ENCODE data around the gene FADS3. TPM values are rescaled to one million over a fixed set of nuclear protein-coding genes. Genes with fewer than 3 reads are reported as not detected.

Gene FADS3
- total and polyA plus RNA-seq, 2 experiments from 2014 or later, result 44.4 to 73.5 TPM

DNA sequence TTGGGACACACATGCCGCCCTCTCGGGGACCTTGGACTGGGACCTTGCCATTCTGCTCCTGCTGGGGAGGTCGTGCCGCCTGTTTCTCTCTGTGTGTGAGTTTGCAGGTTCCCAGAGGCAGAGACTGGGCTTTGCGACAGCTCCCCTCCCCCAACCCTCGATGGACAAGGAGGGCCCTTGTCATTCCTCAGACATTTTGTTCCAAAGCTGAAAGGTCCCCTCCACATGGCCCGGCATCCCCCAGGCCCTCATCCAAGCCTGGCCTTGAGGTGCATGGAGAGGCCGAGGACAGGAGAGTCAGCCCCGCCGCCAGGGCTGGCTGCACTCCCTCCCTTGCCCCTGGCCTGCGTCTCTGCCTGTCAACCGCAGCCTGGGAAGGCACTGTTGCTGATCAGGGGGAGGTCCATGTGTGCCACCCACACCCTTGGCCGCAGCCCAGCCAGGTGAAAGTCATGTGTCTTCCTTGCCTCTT is 37.6 kb downstream of the FADS3 start:
- Histone ChIP-seq H3K79me2 (replicated peaks; ENCODE audit: insufficient read depth) (peaks cover 12% of the 10 kb centered on the region), H3F3A (replicated peaks; ENCODE audit: low read depth) (peaks cover 21% of the 10 kb centered on the region; the same call in 1 of the 2 replicates), H3K4me2 (no peak overlapping the region), H3K27ac (ENCODE audit: low read depth) (no peak overlapping the region), H3K36me3 (ENCODE audit: insufficient read depth) (peaks cover 61% of the 10 kb centered on the region), H3K4me3 (no peak overlapping the region), H3K27me3 (ENCODE audit: insufficient read depth) (no peaks in the 10 kb centered on the region), H3K9me2 (ENCODE audit: insufficient read depth) (no peaks in the 10 kb centered on the region), H2AFZ (no peak overlapping the region), H3K4me1 (ENCODE audit: insufficient read depth) (no peaks in the 10 kb centered on the region), H4K20me1 (replicated peaks; ENCODE audit: insufficient read depth) (peaks cover 18% of the 10 kb centered on the region)
- H3K36me3 Mint-ChIP-seq (ENCODE audit: low read depth), result peaks cover 84% of the 10 kb centered on the region
- H3K27ac Mint-ChIP-seq, result no peak overlapping the region
- H3K9me3 Mint-ChIP-seq, result no peaks in the 10 kb centered on the region
- ATAC-seq (no peak), DNase-seq (ENCODE audit: low spot score) (no peak)
- H3K27me3 Mint-ChIP-seq (ENCODE audit: insufficient read depth, low read depth, poor library complexity), result peaks cover 8% of the 10 kb centered on the region
- TF ChIP-seq STAT1 (IDR thresholded peaks at IDR 0.05; ENCODE audit: unreplicated experiment) (no peak), JUNB (IDR thresholded peaks at IDR 0.05; ENCODE audit: unreplicated experiment) (no peak)
- TF ChIP-seq, protein P1, sequence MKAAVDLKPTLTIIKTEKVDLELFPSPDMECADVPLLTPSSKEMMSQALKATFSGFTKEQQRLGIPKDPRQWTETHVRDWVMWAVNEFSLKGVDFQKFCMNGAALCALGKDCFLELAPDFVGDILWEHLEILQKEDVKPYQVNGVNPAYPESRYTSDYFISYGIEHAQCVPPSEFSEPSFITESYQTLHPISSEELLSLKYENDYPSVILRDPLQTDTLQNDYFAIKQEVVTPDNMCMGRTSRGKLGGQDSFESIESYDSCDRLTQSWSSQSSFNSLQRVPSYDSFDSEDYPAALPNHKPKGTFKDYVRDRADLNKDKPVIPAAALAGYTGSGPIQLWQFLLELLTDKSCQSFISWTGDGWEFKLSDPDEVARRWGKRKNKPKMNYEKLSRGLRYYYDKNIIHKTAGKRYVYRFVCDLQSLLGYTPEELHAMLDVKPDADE (IDR thresholded peaks at IDR 0.05), result no peak
- H3K4me3 Mint-ChIP-seq, result no peak overlapping the region
- no peaks in the 10 kb centered on the region for H3K4me1 Mint-ChIP-seq

DNA sequence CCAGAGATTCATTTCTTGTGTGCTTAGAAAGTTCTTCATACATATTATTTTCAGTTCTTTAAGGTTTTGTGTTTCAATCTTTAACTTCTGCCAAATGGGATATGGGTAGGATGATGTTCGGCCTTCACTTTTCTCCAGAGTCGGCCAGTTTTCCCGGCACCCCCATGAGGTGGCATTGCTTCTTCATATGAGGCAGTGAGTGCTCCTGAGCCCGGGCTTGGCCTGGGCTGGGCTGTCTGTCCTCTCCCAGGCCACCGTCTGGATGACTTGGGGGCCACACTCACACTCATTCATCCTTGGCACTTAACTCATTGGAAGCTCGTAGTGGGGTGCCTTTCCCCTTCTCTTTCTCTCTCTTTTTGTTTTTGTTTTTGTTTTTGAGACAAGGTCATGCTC is 39.4 kb downstream of the FADS3 start:
- no peak for ATAC-seq
- Mint-ChIP-seq H3K27ac (no peak overlapping the region), H3K4me1 (no peaks in the 10 kb centered on the region), H3K4me3 (no peak overlapping the region), H3K27me3 (ENCODE audit: insufficient read depth, low read depth, poor library complexity) (peaks cover 8% of the 10 kb centered on the region), H3K9me3 (no peaks in the 10 kb centered on the region), H3K36me3 (ENCODE audit: low read depth) (peaks cover 86% of the 10 kb centered on the region)
- H3K4me2 ChIP-seq, result no peak overlapping the region
- DNase-seq (ENCODE audit: low spot score), result no peak
- H3K27ac ChIP-seq (ENCODE audit: low read depth), result no peak overlapping the region
- no peaks in the 10 kb centered on the region for H3K4me1 ChIP-seq (ENCODE audit: insufficient read depth)
- no peaks in the 10 kb centered on the region for H3K9me2 ChIP-seq (ENCODE audit: insufficient read depth)
- peaks cover 12% of the 10 kb centered on the region for H3K79me2 ChIP-seq (replicated peaks; ENCODE audit: insufficient read depth)
- H3F3A ChIP-seq (replicated peaks; ENCODE audit: low read depth), result peaks cover 20% of the 10 kb centered on the region; the same call in 1 of the 2 replicates
- H3K36me3 ChIP-seq (ENCODE audit: insufficient read depth), result peaks cover 59% of the 10 kb centered on the region
- peaks cover 14% of the 10 kb centered on the region for H4K20me1 ChIP-seq (replicated peaks; ENCODE audit: insufficient read depth)
- H3K27me3 ChIP-seq (ENCODE audit: insufficient read depth), result no peaks in the 10 kb centered on the region
- no peak overlapping the region for H2AFZ ChIP-seq
- H3K4me3 ChIP-seq, result no peak overlapping the region
- TF ChIP-seq JUNB (IDR thresholded peaks at IDR 0.05; ENCODE audit: unreplicated experiment) (no peak), STAT1 (IDR thresholded peaks at IDR 0.05; ENCODE audit: unreplicated experiment) (no peak), CREB1 (CRISPR knock-in tag; IDR thresholded peaks at IDR 0.05; ENCODE audit: low read depth) (no peak), POLR2AphosphoS5 (IDR thresholded peaks at IDR 0.05; ENCODE audit: low read depth) (no peak), EZH2 (IDR thresholded peaks at IDR 0.05; ENCODE audit: low read depth, unreplicated experiment) (no peak), EZH2phosphoT487 (IDR thresholded peaks at IDR 0.05; ENCODE audit: unreplicated experiment) (no peak), ZNF331 (CRISPR knock-in tag; IDR thresholded peaks at IDR 0.05; ENCODE audit: low read depth) (no peak), NANOG (IDR thresholded peaks at IDR 0.05; ENCODE audit: borderline replicate concordance) (no peak)
- TF ChIP-seq, protein P1 (IDR thresholded peaks at IDR 0.05), result no peak
- TF ChIP-seq, protein P2, sequence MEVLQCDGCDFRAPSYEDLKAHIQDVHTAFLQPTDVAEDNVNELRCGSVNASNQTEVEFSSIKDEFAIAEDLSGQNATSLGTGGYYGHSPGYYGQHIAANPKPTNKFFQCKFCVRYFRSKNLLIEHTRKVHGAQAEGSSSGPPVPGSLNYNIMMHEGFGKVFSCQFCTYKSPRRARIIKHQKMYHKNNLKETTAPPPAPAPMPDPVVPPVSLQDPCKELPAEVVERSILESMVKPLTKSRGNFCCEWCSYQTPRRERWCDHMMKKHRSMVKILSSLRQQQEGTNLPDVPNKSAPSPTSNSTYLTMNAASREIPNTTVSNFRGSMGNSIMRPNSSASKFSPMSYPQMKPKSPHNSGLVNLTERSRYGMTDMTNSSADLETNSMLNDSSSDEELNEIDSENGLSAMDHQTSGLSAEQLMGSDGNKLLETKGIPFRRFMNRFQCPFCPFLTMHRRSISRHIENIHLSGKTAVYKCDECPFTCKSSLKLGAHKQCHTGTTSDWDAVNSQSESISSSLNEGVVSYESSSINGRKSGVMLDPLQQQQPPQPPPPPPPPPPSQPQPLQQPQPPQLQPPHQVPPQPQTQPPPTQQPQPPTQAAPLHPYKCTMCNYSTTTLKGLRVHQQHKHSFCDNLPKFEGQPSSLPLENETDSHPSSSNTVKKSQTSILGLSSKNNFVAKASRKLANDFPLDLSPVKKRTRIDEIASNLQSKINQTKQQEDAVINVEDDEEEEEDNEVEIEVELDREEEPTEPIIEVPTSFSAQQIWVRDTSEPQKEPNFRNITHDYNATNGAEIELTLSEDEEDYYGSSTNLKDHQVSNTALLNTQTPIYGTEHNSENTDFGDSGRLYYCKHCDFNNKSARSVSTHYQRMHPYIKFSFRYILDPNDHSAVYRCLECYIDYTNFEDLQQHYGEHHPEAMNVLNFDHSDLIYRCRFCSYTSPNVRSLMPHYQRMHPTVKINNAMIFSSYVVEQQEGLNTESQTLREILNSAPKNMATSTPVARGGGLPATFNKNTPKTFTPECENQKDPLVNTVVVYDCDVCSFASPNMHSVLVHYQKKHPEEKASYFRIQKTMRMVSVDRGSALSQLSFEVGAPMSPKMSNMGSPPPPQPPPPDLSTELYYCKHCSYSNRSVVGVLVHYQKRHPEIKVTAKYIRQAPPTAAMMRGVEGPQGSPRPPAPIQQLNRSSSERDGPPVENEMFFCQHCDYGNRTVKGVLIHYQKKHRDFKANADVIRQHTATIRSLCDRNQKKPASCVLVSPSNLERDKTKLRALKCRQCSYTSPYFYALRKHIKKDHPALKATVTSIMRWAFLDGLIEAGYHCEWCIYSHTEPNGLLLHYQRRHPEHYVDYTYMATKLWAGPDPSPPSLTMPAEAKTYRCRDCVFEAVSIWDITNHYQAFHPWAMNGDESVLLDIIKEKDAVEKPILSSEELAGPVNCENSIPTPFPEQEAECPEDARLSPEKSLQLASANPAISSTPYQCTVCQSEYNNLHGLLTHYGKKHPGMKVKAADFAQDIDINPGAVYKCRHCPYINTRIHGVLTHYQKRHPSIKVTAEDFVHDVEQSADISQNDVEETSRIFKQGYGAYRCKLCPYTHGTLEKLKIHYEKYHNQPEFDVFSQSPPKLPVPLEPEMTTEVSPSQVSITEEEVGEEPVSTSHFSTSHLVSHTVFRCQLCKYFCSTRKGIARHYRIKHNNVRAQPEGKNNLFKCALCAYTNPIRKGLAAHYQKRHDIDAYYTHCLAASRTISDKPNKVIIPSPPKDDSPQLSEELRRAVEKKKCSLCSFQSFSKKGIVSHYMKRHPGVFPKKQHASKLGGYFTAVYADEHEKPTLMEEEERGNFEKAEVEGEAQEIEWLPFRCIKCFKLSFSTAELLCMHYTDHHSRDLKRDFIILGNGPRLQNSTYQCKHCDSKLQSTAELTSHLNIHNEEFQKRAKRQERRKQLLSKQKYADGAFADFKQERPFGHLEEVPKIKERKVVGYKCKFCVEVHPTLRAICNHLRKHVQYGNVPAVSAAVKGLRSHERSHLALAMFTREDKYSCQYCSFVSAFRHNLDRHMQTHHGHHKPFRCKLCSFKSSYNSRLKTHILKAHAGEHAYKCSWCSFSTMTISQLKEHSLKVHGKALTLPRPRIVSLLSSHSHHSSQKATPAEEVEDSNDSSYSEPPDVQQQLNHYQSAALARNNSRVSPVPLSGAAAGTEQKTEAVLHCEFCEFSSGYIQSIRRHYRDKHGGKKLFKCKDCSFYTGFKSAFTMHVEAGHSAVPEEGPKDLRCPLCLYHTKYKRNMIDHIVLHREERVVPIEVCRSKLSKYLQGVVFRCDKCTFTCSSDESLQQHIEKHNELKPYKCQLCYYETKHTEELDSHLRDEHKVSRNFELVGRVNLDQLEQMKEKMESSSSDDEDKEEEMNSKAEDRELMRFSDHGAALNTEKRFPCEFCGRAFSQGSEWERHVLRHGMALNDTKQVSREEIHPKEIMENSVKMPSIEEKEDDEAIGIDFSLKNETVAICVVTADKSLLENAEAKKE (CRISPR knock-in tag; IDR thresholded peaks at IDR 0.05), result no peak
